Measurements from ENCODE around the gene RAPGEF4. TPM values are rescaled to one million over a fixed set of nuclear protein-coding genes. Genes with fewer than 3 reads are reported as not detected.

The RAPGEF4 gene
- total and polyA plus RNA-seq, 9 of the 15 experiments (the other 6 are each of a cell fraction or from before 2014, with no cell fraction given): 0.04 to 0.33 (median 0.13) TPM; not detected in 6

- TF ChIP-seq, protein P1, sequence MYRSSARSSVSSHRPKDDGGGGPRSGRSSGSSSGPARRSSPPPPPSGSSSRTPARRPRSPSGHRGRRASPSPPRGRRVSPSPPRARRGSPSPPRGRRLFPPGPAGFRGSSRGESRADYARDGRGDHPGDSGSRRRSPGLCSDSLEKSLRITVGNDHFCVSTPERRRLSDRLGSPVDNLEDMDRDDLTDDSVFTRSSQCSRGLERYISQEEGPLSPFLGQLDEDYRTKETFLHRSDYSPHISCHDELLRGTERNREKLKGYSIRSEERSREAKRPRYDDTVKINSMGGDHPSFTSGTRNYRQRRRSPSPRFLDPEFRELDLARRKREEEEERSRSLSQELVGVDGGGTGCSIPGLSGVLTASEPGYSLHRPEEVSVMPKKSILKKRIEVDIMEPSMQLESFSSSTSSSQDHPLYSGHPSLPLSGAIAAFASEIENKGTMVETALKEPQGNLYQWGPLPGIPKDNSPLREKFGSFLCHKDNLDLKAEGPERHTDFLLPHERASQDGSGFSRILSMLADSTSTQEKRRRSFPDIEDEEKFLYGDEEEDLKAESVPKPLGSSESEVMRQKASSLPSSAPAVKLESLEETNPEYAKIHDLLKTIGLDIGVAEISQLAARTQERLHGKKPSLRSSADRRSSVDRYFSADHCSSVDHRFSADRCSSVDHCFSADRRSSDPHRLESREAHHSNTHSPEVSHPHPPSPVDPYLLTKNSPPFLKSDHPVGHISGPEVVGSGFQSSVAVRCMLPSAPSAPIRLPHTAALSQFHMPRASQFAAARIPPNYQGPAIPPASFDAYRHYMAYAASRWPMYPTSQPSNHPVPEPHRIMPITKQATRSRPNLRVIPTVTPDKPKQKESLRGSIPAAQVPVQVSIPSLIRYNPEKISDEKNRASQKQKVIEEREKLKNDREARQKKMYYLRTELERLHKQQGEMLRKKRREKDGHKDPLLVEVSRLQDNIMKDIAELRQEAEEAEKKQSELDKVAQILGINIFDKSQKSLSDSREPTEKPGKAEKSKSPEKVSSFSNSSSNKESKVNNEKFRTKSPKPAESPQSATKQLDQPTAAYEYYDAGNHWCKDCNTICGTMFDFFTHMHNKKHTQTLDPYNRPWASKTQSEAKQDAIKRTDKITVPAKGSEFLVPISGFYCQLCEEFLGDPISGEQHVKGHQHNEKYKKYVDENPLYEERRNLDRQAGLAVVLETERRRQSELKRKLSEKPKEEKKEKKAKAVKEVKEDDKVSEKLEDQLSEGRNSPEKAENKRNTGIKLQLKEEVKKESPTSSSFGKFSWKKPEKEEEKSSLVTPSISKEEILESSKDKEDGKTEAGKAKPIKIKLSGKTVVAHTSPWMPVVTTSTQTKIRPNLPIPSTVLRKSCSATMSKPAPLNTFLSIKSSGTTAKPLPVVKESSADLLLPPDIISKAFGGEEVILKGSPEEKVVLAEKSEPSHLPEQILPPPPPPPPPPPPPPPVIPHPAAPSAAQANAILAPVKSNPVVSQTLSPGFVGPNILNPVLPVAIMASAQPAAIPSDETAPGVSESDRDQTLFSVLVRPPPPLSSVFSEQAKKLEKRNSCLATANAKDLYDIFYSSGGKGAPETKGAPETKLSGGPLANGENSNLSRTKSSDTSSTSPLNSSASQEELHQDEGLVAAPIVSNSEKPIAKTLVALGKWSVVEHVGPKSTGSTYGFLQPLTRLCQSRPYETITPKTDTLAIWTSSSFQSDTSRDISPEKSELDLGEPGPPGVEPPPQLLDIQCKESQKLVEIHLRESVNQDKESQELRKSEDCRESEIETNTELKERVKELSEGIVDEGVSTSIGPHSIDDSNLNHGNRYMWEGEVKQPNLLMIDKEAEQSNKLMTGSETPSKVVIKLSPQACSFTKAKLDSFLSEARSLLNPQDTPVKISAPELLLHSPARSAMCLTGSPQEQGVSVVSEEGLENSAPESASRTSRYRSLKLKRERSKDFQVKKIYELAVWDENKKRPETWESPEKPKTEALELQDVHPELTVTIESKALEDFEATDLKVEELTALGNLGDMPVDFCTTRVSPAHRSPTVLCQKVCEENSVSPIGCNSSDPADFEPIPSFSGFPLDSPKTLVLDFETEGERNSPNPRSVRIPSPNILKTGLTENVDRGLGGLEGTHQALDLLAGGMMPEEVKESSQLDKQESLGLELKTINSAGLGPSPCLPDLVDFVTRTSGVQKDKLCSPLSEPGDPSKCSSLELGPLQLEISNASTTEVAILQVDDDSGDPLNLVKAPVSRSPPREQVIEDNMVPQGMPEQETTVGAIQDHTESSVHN (IDR thresholded peaks at IDR 0.05; ENCODE audit: borderline replicate concordance in 1 of 2, low read depth in 1 of 2): no peak
- TF ChIP-seq TRIM28 (IDR thresholded peaks at IDR 0.05) (no peak), ZNF830 (CRISPR knock-in tag; IDR thresholded peaks at IDR 0.05) (no peak)
Observed at GRCh38 chr2:172928756-172929155, 193.1 kb downstream of the RAPGEF4 start (continued).

Data from K562 (cell line).